H9 (cell line): Measurements from ENCODE around the gene PLEKHG3. TPM values are rescaled to one million over a fixed set of nuclear protein-coding genes. Genes with fewer than 3 reads are reported as not detected.
A peak's percentile ranks its signal among the peaks of the same experiment; 100 is the strongest.

ENCODE experiments used
- DNase-seq: peaks from one replicate; pipeline ENCODE4 v3.0.0-alpha.2; 2017
- H2AFZ ChIP-seq: one replicate; pipeline ENCODE4 v1.6.1; 2013; ENCODE audit warnings: mild to moderate bottlenecking, low read length, control low read depth, moderate library complexity
- H2AK5ac ChIP-seq: 2 replicates; pipeline ENCODE4 v1.6.1; 2013; ENCODE audit warnings: low read length, control low read depth, mixed read lengths; ENCODE audit not compliant: insufficient read length
- H2BK120ac ChIP-seq: one replicate; pipeline ENCODE4 v1.6.1; 2013; ENCODE audit warnings: low read depth, mild to moderate bottlenecking, low read length, control low read depth, inconsistent platforms; ENCODE audit not compliant: poor library complexity, severe bottlenecking
- H2BK12ac ChIP-seq: 2 replicates; pipeline ENCODE4 v1.6.1; 2013; ENCODE audit warnings: low read length, control low read depth, mixed read lengths, low read depth; ENCODE audit not compliant: insufficient read length
- H2BK15ac ChIP-seq: 2 replicates; pipeline ENCODE4 v1.6.1; 2013; ENCODE audit warnings: low read depth, low read length, control low read depth
- H2BK20ac ChIP-seq: one replicate; pipeline ENCODE4 v1.6.1; 2013; ENCODE audit warnings: low read depth, mild to moderate bottlenecking, low read length, control low read depth, inconsistent platforms; ENCODE audit not compliant: poor library complexity, severe bottlenecking
- H2BK5ac ChIP-seq: 2 replicates; pipeline ENCODE4 v1.6.1; 2013; ENCODE audit warnings: low read length, control low read depth, mixed read lengths; ENCODE audit not compliant: insufficient read length
- H3K14ac ChIP-seq: 2 replicates; pipeline ENCODE4 v1.6.1; 2013; ENCODE audit warnings: low read length, control low read depth; ENCODE audit not compliant: insufficient read depth
- H3K18ac ChIP-seq: 2 replicates; pipeline ENCODE4 v1.6.1; 2013; ENCODE audit warnings: low read depth, mild to moderate bottlenecking, mixed read lengths, low read length, control low read depth; ENCODE audit not compliant: insufficient read length
- H3K23ac ChIP-seq: 2 replicates; pipeline ENCODE4 v1.6.1; 2013; ENCODE audit warnings: low read length, control low read depth, mixed read lengths, low read depth; ENCODE audit not compliant: insufficient read length
- H3K23me2 ChIP-seq: 2 replicates; pipeline ENCODE4 v1.6.1; 2013; ENCODE audit warnings: low read depth, mild to moderate bottlenecking, mixed read lengths, low read length, control low read depth; ENCODE audit not compliant: insufficient read length, poor library complexity, severe bottlenecking
- H3K27ac ChIP-seq: 2 replicates; pipeline ENCODE4 v1.5.1; 2013; ENCODE audit warnings: low read length, control low read depth, mixed read lengths, low read depth; ENCODE audit not compliant: insufficient read length
- H3K27me3 ChIP-seq: 2 replicates; pipeline ENCODE4 v1.6.1; 2013; ENCODE audit warnings: low read length, control low read depth, inconsistent platforms; ENCODE audit not compliant: insufficient read depth
- H3K4ac ChIP-seq: 2 replicates; pipeline ENCODE4 v1.6.1; 2013; ENCODE audit warnings: low read depth, mild to moderate bottlenecking, control low read depth, inconsistent platforms, low read length, moderate library complexity
- H3K4me1 ChIP-seq: 2 replicates; pipeline ENCODE4 v1.6.1; 2013; ENCODE audit warnings: low read length, control low read depth, inconsistent platforms; ENCODE audit not compliant: insufficient read depth
- H3K4me2 ChIP-seq: 2 replicates; pipeline ENCODE4 v1.6.1; 2013; ENCODE audit warnings: low read length, control low read depth, mixed read lengths; ENCODE audit not compliant: insufficient read length, insufficient read depth
- H3K56ac ChIP-seq: 2 replicates; pipeline ENCODE4 v1.6.1; 2013; ENCODE audit warnings: low read depth, mild to moderate bottlenecking, mixed read lengths, low read length, control low read depth; ENCODE audit not compliant: insufficient read length
- H3K79me1 ChIP-seq: 2 replicates; pipeline ENCODE4 v1.6.1; 2013; ENCODE audit warnings: low read depth, mild to moderate bottlenecking, moderate library complexity, low read length, control low read depth, inconsistent platforms; ENCODE audit not compliant: insufficient read depth, poor library complexity, severe bottlenecking
- H3K79me2 ChIP-seq: 2 replicates; pipeline ENCODE4 v1.6.1; 2013; ENCODE audit warnings: low read length, control low read depth, inconsistent platforms; ENCODE audit not compliant: insufficient read depth
- H3K9ac ChIP-seq: 2 replicates; pipeline ENCODE4 v1.6.1; 2013; ENCODE audit warnings: low read length, control low read depth, mixed read lengths; ENCODE audit not compliant: insufficient read length; ENCODE audit errors: extremely low read depth
- H3K9me3 ChIP-seq: one replicate; pipeline ENCODE4 v1.6.1; 2013; ENCODE audit warnings: low read depth, low read length, inconsistent platforms; ENCODE audit not compliant: control insufficient read depth
- H3T11ph ChIP-seq: one replicate; pipeline ENCODE4 v1.6.1; 2013; ENCODE audit warnings: mild to moderate bottlenecking, low read length, control low read depth, inconsistent platforms
- H4K20me1 ChIP-seq: one replicate; pipeline ENCODE4 v1.6.1; 2013; ENCODE audit not compliant: control insufficient read depth, insufficient read length, insufficient read depth
- H4K5ac ChIP-seq: 2 replicates; pipeline ENCODE4 v1.6.1; 2013; ENCODE audit warnings: low read depth, mild to moderate bottlenecking, mixed read lengths, low read length, control low read depth; ENCODE audit not compliant: insufficient read length
- H4K8ac ChIP-seq: replicated peaks from 2 replicates; pipeline ENCODE4 v1.6.1; 2013; ENCODE audit warnings: low read length, control low read depth, mixed read lengths, low read depth; ENCODE audit not compliant: insufficient read length
- H4K91ac ChIP-seq: 2 replicates; pipeline ENCODE4 v1.6.1; 2013; ENCODE audit warnings: low read depth, mild to moderate bottlenecking, moderate library complexity, mixed read lengths, low read length, control low read depth; ENCODE audit not compliant: insufficient read length
- H3K27ac Mint-ChIP-seq, 3 experiments: 2 replicates in 2 of 3; 3 replicates in 1 of 3; pipeline ENCODE4 v1.8.0; 2020 to 2021; ENCODE audit warnings: mixed read lengths in 3 of 3, mild to moderate bottlenecking in 1 of 3, moderate library complexity in 1 of 3
- H3K27me3 Mint-ChIP-seq: 2 replicates; pipeline ENCODE4 v1.8.0; 2021; ENCODE audit warnings: low read depth, mild to moderate bottlenecking, moderate library complexity, mixed read lengths
- H3K36me3 Mint-ChIP-seq, 3 experiments: 2 replicates in 2 of 3; 3 replicates in 1 of 3; pipeline ENCODE4 v1.8.0; 2020 to 2021; ENCODE audit warnings: low read depth in 3 of 3, mixed read lengths in 3 of 3; ENCODE audit not compliant: insufficient read depth in 1 of 3
- H3K4me1 Mint-ChIP-seq, 2 experiments: 2 replicates each; pipeline ENCODE4 v1.8.0; 2020; ENCODE audit warnings: mixed read lengths in 2 of 2
- H3K4me3 Mint-ChIP-seq, 2 experiments: 2 replicates in 1 of 2; 3 replicates in 1 of 2; pipeline ENCODE4 v1.8.0; 2020 to 2021; ENCODE audit warnings: mild to moderate bottlenecking in 2 of 2, mixed read lengths in 2 of 2, moderate library complexity in 1 of 2
- H3K9me3 Mint-ChIP-seq, 2 experiments: 2 replicates in 1 of 2; 3 replicates in 1 of 2; pipeline ENCODE4 v1.8.0; 2020; ENCODE audit warnings: mild to moderate bottlenecking in 2 of 2, mixed read lengths in 2 of 2, moderate library complexity in 1 of 2
- WGBS: extraction: QIAGEN DNeasy Blood & Tissue Kit; methylation state at CpG from one replicate; pipeline ENCODE4 v1.1.7; 2013; ENCODE audit warnings: missing lambda C conversion rate, low lambda C conversion rate, mixed read lengths; ENCODE audit not compliant: insufficient read length; ENCODE audit errors: extremely low coverage; 5-methylcytosine and 5-hydroxymethylcytosine counted together
- total RNA-seq: library from RNA; stranded (reverse); gene quantifications from 2 replicates; pipeline ENCODE4 v1.2.1, GENCODE V29; 2021
- TF ChIP-seq, protein P1 (sequence below): fragments of 200-600 bp; sonication (generic); conservative IDR thresholded peaks from 3 replicates; pipeline ENCODE4 v1.8.0; 2021; ENCODE audit warnings: antibody characterized with exemption, mild to moderate bottlenecking

The PLEKHG3 gene
- total RNA-seq, 1 experiment from 2014 or later: 48.5 TPM

DNA sequence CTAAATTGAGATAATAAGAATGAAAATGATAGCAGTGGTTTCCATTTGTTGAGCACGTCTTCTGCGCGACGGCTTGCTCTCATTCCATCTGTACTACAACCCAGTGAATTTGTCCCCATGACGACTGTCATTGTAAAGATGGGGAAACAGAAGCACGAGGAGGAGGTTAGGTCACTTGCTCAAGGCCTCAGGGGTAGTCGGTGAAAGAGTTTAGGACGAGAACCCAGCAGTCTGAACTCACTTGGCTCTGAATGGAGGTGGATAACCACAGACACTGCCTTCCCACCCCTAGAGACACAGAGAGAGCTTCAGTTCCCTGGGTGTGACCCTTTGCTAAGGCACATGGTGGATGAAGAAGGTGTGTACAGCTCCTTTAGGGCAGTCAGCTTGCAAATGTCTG lies 30.9 kb upstream of the PLEKHG3 start:
- Histone ChIP-seq H4K8ac (no peak overlapping the region), H3K27me3 (no peaks in the 10 kb centered on the region), H3K4me1 (no peaks in the 10 kb centered on the region; the same call in 1 of the 2 replicates), H4K91ac (no peak overlapping the region), H3K18ac (no peak overlapping the region), H2AFZ (no peak overlapping the region), H4K5ac (no peak overlapping the region), H3K9ac (no peak overlapping the region), H2BK5ac (no peak overlapping the region), H3K23ac (no peak overlapping the region), H3K9me3 (no peaks in the 10 kb centered on the region), H3K23me2 (no peaks in the 10 kb centered on the region), H2BK12ac (no peak overlapping the region), H4K20me1 (no peaks in the 10 kb centered on the region), H3K56ac (no peak overlapping the region), H3K27ac (no peak overlapping the region), H2BK15ac (no peak overlapping the region), H3K14ac (no peak overlapping the region), H2BK20ac (no peak overlapping the region), H3K4ac (no peak overlapping the region), H3T11ph (no peak overlapping the region), H3K79me2 (no peaks in the 10 kb centered on the region), H3K4me2 (no peak overlapping the region), H2AK5ac (no peak overlapping the region), H2BK120ac (no peak overlapping the region), H3K79me1 (no peaks in the 10 kb centered on the region)
- Mint-ChIP-seq H3K27ac (peak overlapping the region in 1 of 3 experiments; percentile 37; a peak in 1 of 7 replicates), H3K4me3 (no peak overlapping the region), H3K27me3 (peaks cover 2% of the 10 kb centered on the region; the same call in 1 of the 2 replicates), H3K9me3 (no peaks in the 10 kb centered on the region), H3K4me1 (peaks cover 6 to 9% of the 10 kb centered on the region in 2 experiments; a peak in 3 of 4 replicates), H3K36me3 (no peaks in the 10 kb centered on the region)
- TF ChIP-seq, protein P1, sequence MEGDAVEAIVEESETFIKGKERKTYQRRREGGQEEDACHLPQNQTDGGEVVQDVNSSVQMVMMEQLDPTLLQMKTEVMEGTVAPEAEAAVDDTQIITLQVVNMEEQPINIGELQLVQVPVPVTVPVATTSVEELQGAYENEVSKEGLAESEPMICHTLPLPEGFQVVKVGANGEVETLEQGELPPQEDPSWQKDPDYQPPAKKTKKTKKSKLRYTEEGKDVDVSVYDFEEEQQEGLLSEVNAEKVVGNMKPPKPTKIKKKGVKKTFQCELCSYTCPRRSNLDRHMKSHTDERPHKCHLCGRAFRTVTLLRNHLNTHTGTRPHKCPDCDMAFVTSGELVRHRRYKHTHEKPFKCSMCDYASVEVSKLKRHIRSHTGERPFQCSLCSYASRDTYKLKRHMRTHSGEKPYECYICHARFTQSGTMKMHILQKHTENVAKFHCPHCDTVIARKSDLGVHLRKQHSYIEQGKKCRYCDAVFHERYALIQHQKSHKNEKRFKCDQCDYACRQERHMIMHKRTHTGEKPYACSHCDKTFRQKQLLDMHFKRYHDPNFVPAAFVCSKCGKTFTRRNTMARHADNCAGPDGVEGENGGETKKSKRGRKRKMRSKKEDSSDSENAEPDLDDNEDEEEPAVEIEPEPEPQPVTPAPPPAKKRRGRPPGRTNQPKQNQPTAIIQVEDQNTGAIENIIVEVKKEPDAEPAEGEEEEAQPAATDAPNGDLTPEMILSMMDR: no peak
- no CpG with 5 or more reads among the region's 8 CpGs for WGBS
- no peak for DNase-seq
